ENCODE data around the gene MYORG. TPM values are rescaled to one million over a fixed set of nuclear protein-coding genes. Genes with fewer than 3 reads are reported as not detected.
A peak's percentile ranks its signal among the peaks of the same experiment; 100 is the strongest.

MYORG gene
- total and polyA plus RNA-seq, 10 of the 15 experiments (the other 5 are each of a cell fraction or from before 2014, with no cell fraction given) = 0.05 to 0.36 (median 0.10) TPM; not detected in 1

- no peak for TF ChIP-seq HDAC6 (IDR thresholded peaks at IDR 0.05; ENCODE audit: unreplicated experiment)
- no peak for TF ChIP-seq BMI1 (IDR thresholded peaks at IDR 0.05; ENCODE audit: borderline replicate concordance)
- TF ChIP-seq BHLHE40 (IDR thresholded peaks at IDR 0.05; ENCODE audit: borderline replicate concordance in 1 of 2, low read depth in 2 of 2, low read length in 1 of 2) = no peak
- no peak for TF ChIP-seq CHD2 (IDR thresholded peaks at IDR 0.05; ENCODE audit: borderline replicate concordance, low read depth, low read length)
- TF ChIP-seq ATF3 (IDR thresholded peaks at IDR 0.05; ENCODE audit: borderline replicate concordance, extremely low read depth, low read depth, low read length) = no peak
- TF ChIP-seq CBX3 (IDR thresholded peaks at IDR 0.05; ENCODE audit: borderline replicate concordance, low read depth) = no peak
- no peak for TF ChIP-seq SMARCA5 (IDR thresholded peaks at IDR 0.05)
- ATAC-seq (no peak), FAIRE-seq (no peak), DNase-seq (ENCODE audit: low read depth, low spot score) (no peak)
- intact Hi-C loops (cut with micrococcal nuclease; ENCODE audit: unreplicated experiment) (loop anchor here (5.0 kb wide), 1 partner anchor 271 kb away; no protein-coding TSS in a partner anchor), in situ Hi-C loops (cut with MboI) (no loop called here)
- RAD21 ChIA-PET (ENCODE audit: unreplicated experiment) = interaction anchor here (1.0 to 1.9 kb wide), 3 partner anchors 47 to 49 kb away, joined by 4 to 12 read pairs (median 4); no protein-coding TSS in a partner anchor
- CTCF ChIA-PET = interaction anchor here (1.0 to 8.1 kb wide), 3 partner anchors 10 to 273 kb away, joined by 3 to 134 read pairs (median 4); partner anchors contain the start of gene MYORG
- Histone ChIP-seq H3K27me3 (replicated peaks in 1 of 2; ENCODE audit: control insufficient read depth in 2 of 2, insufficient read depth in 2 of 2, low read length in 1 of 2) (no peaks in the 10 kb centered on the region), H2AFZ (ENCODE audit: control insufficient read depth, low read depth, low read length) (no peak overlapping the region), H3K27ac (ENCODE audit: control insufficient read depth, insufficient read depth) (no peak overlapping the region), H3K36me3 (ENCODE audit: control insufficient read depth in 2 of 2, insufficient read depth in 2 of 2, low read length in 1 of 2) (no peaks in the 10 kb centered on the region), H3K9ac (ENCODE audit: control insufficient read depth, insufficient read depth, low read length) (0 out of 2 replicates have a peak overlapping the region, but pooled peaks have one; percentile 9), H3K9me3 (replicated peaks; ENCODE audit: control insufficient read depth, insufficient read depth, low read length) (no peaks in the 10 kb centered on the region), H3K79me2 (ENCODE audit: control insufficient read depth, insufficient read depth, low read length) (peaks cover 11% of the 10 kb centered on the region), H3K4me2 (ENCODE audit: control insufficient read depth, insufficient read depth) (no peak overlapping the region; the same call in 1 of the 2 replicates), H4K20me1 (ENCODE audit: control insufficient read depth, insufficient read depth) (no peaks in the 10 kb centered on the region), H3K4me3 (no peak overlapping the region), H3K4me1 (ENCODE audit: control insufficient read depth, insufficient read depth, low read length) (no peaks in the 10 kb centered on the region; the same call in 1 of the 2 replicates)
- WGBS (ENCODE audit: insufficient coverage, insufficient replicate concordance, low lambda C conversion rate, missing lambda C conversion rate) = 0% methylated on average over 1 of the region's 1 CpG
- no TSS peak for BruUV-seq (replicated peaks)
- SMC1A ChIA-PET (ENCODE audit: uncharacterized antibody, unreplicated experiment) = interaction anchor here (1.0 to 6.4 kb wide), 4 partner anchors 46 to 306 kb away, joined by 3 to 73 read pairs (median 3); partner anchors contain the start of genes MYORG and SIGMAR1
- POLR2A ChIA-PET = interaction anchor here (0.8 to 1.5 kb wide), 2 partner anchors 46 to 153 kb away, joined by 3 read pairs; partner anchors contain the start of gene UBAP1
Observed at GRCh38 chr9:34331196-34331595, 45.5 kb downstream of the MYORG start.

Data from GM12878 (cell line).